Endothelial cell of umbilical vein (primary cell): Measurements from ENCODE around the gene ADCY5. TPM values are rescaled to one million over a fixed set of nuclear protein-coding genes. Genes with fewer than 3 reads are reported as not detected.

Experiments
- BruUV-seq: library from RNA; stranded (reverse); fragments of 400-500 nt; replicated peaks from 2 replicates; lab custom pipeline; 2021; lab: Mats Ljungman, UMichigan
- CTCF ChIA-PET: fragments of 300-600, 350-600 bp; sonication (Branson Sonifier 250); formaldehyde crosslinking; loops from one replicate; lab custom pipeline; 2021; ENCODE audit warnings: antibody characterized with exemption, inconsistent platforms; lab: Charles Lee
- POLR2A ChIA-PET: fragments of 300-600, 350-600 bp; sonication (Branson Sonifier 250); formaldehyde crosslinking; loops from one replicate; lab custom pipeline; 2021; ENCODE audit warnings: antibody characterized with exemption, inconsistent platforms; lab: Charles Lee
- DNase-seq: peaks from one replicate; pipeline ENCODE4 v3.0.0-alpha.2; 2011; ENCODE audit warnings: low read depth, low spot score
- FAIRE-seq: peaks from 2 replicates; lab custom pipeline; 2011; peaks lifted over from hg19 to GRCh38; lab: Jason Lieb, UNC
- H2AFZ ChIP-seq: 2 replicates; pipeline ENCODE4 v1.6.0; 2012; ENCODE audit warnings: low read depth, low read length, control low read depth, inconsistent platforms
- H3K27ac ChIP-seq: 2 replicates; pipeline ENCODE4 v1.5.1; 2011; ENCODE audit warnings: low read depth, mild to moderate bottlenecking, control low read depth, low read length, moderate library complexity; ENCODE audit not compliant: insufficient read depth
- H3K27me3 ChIP-seq, 2 experiments: 2 replicates each; pipeline versions ENCODE4 v1.6.0 to v1.6.1; 2011; ENCODE audit warnings: low read length in 2 of 2, mixed read lengths in 1 of 2; ENCODE audit not compliant: control insufficient read depth in 2 of 2, insufficient read depth in 2 of 2
- H3K36me3 ChIP-seq, 2 experiments: 2 replicates in 1 of 2; 3 replicates in 1 of 2; pipeline ENCODE4 v1.5.1; 2011; ENCODE audit warnings: low read length in 2 of 2, mild to moderate bottlenecking in 1 of 2, moderate library complexity in 1 of 2; ENCODE audit not compliant: control insufficient read depth in 2 of 2, insufficient read depth in 2 of 2; ENCODE audit errors: extremely low read depth in 1 of 2
- H3K4me1 ChIP-seq: 3 replicates; pipeline ENCODE4 v1.5.1; 2011; ENCODE audit warnings: mild to moderate bottlenecking, low read length; ENCODE audit not compliant: control insufficient read depth, insufficient read depth; ENCODE audit errors: extremely low read depth
- H3K4me2 ChIP-seq: 2 replicates; pipeline ENCODE4 v1.6.1; 2011; ENCODE audit warnings: low read length, control low read depth, mixed read lengths; ENCODE audit not compliant: insufficient read depth
- H3K4me3 ChIP-seq, 3 experiments: fragments of 200-600 bp in 1 of 3; sonication (generic), shearing (Covaris generic) in 1 of 3; replicated peaks in 1 of 3; 2 replicates each; pipeline ENCODE4 v1.5.1; 2011 to 2016; ENCODE audit warnings: control low read depth in 3 of 3, low read length in 3 of 3, mild to moderate bottlenecking in 2 of 3, inconsistent platforms in 1 of 3, low read depth in 1 of 3, moderate library complexity in 1 of 3; ENCODE audit not compliant: insufficient read depth in 1 of 3
- H3K79me2 ChIP-seq: 2 replicates; pipeline ENCODE4 v1.6.0; 2012; ENCODE audit warnings: low read length, inconsistent platforms; ENCODE audit not compliant: control insufficient read depth, insufficient read depth
- H3K9ac ChIP-seq: replicated peaks from 2 replicates; pipeline ENCODE3; 2011; ENCODE audit warnings: low read length, control low read depth; ENCODE audit not compliant: insufficient read depth; ENCODE audit errors: extremely low read depth
- H3K9me1 ChIP-seq: replicated peaks from 3 replicates; pipeline ENCODE4 v1.6.0; 2011; ENCODE audit warnings: mild to moderate bottlenecking, low read length; ENCODE audit not compliant: control insufficient read depth, insufficient read depth; ENCODE audit errors: extremely low read depth
- H3K9me3 ChIP-seq: replicated peaks from 2 replicates; pipeline ENCODE4 v1.5.1; 2012; ENCODE audit warnings: low read length, inconsistent platforms; ENCODE audit not compliant: control insufficient read depth, insufficient read depth
- H4K20me1 ChIP-seq: replicated peaks from 2 replicates; pipeline ENCODE3; 2011; ENCODE audit warnings: mild to moderate bottlenecking, low read length; ENCODE audit not compliant: control insufficient read depth, insufficient read depth; ENCODE audit errors: extremely low read depth
- CTCF ChIP-seq, 2 donors: IDR thresholded peaks; 1 replicate in 1 of 2; 2 replicates in 1 of 2; pipeline ENCODE4 v1.5.1; 2011; ENCODE audit warnings: low read length in 2 of 2, mild to moderate bottlenecking in 2 of 2, moderate library complexity in 2 of 2, control low read depth in 1 of 2, inconsistent platforms in 1 of 2, low read depth in 1 of 2; ENCODE audit not compliant: insufficient read depth in 1 of 2; ENCODE audit errors: extremely low read depth in 1 of 2
- EZH2 ChIP-seq: IDR thresholded peaks from 2 replicates; pipeline ENCODE4 v1.6.1; 2012; ENCODE audit warnings: borderline replicate concordance, low read depth, mild to moderate bottlenecking, moderate library complexity, low read length, inconsistent platforms; ENCODE audit not compliant: severe bottlenecking
- FOS ChIP-seq: IDR thresholded peaks from 2 replicates; pipeline ENCODE4 v1.6.1; 2011; ENCODE audit warnings: mild to moderate bottlenecking, low read length, moderate library complexity, borderline replicate concordance; ENCODE audit not compliant: insufficient read depth
- GATA2 ChIP-seq: IDR thresholded peaks from 2 replicates; pipeline ENCODE4 v1.7.0; 2011; ENCODE audit warnings: low read depth, mild to moderate bottlenecking, moderate library complexity, mixed read lengths, low read length; ENCODE audit not compliant: insufficient read length, insufficient read depth
- JUN ChIP-seq: IDR thresholded peaks from 2 replicates; pipeline ENCODE4 v1.6.1; 2011; ENCODE audit warnings: borderline replicate concordance, low read depth; ENCODE audit not compliant: insufficient read length, insufficient read depth
- MAX ChIP-seq: IDR thresholded peaks from 2 replicates; pipeline ENCODE4 v1.6.1; 2011; ENCODE audit not compliant: insufficient read depth, insufficient read length
- MYC ChIP-seq: IDR thresholded peaks from one replicate; pipeline ENCODE4 v1.6.1; 2011; ENCODE audit warnings: mild to moderate bottlenecking, low read depth, low read length
- POLR2A ChIP-seq: IDR thresholded peaks from 2 replicates; pipeline ENCODE4 v1.6.1; 2012; ENCODE audit warnings: low read depth, mild to moderate bottlenecking, control low read depth, low read length
- POLR2AphosphoS5 ChIP-seq: IDR thresholded peaks from 2 replicates; pipeline ENCODE4 v1.6.1; 2012; ENCODE audit warnings: low read depth, mild to moderate bottlenecking, control low read depth, low read length, moderate library complexity; ENCODE audit not compliant: insufficient read depth
- dilution Hi-C: fragments of 300-500 bp; cut with MboI; formaldehyde crosslinking; loops from one replicate; pipeline ENCODE4 v1.15.0; 2019; ENCODE audit warnings: low sequenced_read_pairs; ENCODE audit not compliant: extremely low pct_ligation_motif_present
- intact Hi-C: fragments of 100-400 bp; cut with micrococcal nuclease; formaldehyde crosslinking; loops from one replicate; pipeline ENCODE4 v1.10.0; 2022
- polyA plus RNA-seq, 4 experiments: library from polyadenylated mRNA; depleted of rRNA in 3 of 4; stranded (reverse) in 3 of 4; unstranded in 1 of 4; fragments of >200 nt; gene quantifications; 2 replicates each; pipeline versions ENCODE4 v1.2.1 to v1.2.3, GENCODE V29; 2011 to 2012; ENCODE audit warnings: missing spikeins in 1 of 4
- total RNA-seq: library from RNA; stranded (reverse); gene quantifications from 2 replicates; pipeline ENCODE4 v1.2.3, GENCODE V29; 2021

ADCY5 gene
- total and polyA plus RNA-seq, 2 donors (not counting 3 experiments of a cell fraction or from before 2014, with no cell fraction given): 0.01 TPM; not detected in 1

GRCh38 chr3:123416647-123417046 is 32.2 kb downstream of the ADCY5 start:
- DNase-seq (no peak), FAIRE-seq (no peak)
- POLR2A ChIA-PET: no interaction called here
- Histone ChIP-seq H2AFZ (no peak overlapping the region), H3K9ac (no peak overlapping the region), H3K27me3 (peaks cover 0 to 4% of the 10 kb centered on the region in 2 experiments), H3K79me2 (no peaks in the 10 kb centered on the region), H3K9me1 (no peaks in the 10 kb centered on the region), H3K4me1 (no peaks in the 10 kb centered on the region), H3K36me3 (no peaks in the 10 kb centered on the region), H3K4me2 (no peak overlapping the region), H3K9me3 (no peaks in the 10 kb centered on the region), H3K4me3 (no peak overlapping the region), H3K27ac (no peak overlapping the region), H4K20me1 (no peaks in the 10 kb centered on the region)
- no peak for TF ChIP-seq FOS
- no peak for TF ChIP-seq MAX
- no peak for TF ChIP-seq MYC
- no peak for TF ChIP-seq EZH2
- TF ChIP-seq GATA2: no peak
- no peak for TF ChIP-seq JUN
- no peak for TF ChIP-seq POLR2AphosphoS5
- TF ChIP-seq CTCF (IDR thresholded peaks at IDR 0.05; ENCODE audit: extremely low read depth in 1 of 2, insufficient read depth in 1 of 2, low read depth in 1 of 2, low read length in 2 of 2): no peak
- no peak for TF ChIP-seq POLR2A
- intact Hi-C loops: no loop called here
- no TSS peak for BruUV-seq
- CTCF ChIA-PET: no interaction called here
- dilution Hi-C loops: no loop called here
